K562 (cell line): ENCODE measurements around the gene SFRP5. TPM values are rescaled to one million over a fixed set of nuclear protein-coding genes. Genes with fewer than 3 reads are reported as not detected.
A peak's percentile ranks its signal among the peaks of the same experiment; 100 is the strongest.

Experiments used
- GATAD2B ChIP-seq: fragments of 450-650 bp; IDR thresholded peaks from 2 replicates; pipeline ENCODE4 v1.6.1; 2017; ENCODE audit warnings: mild to moderate bottlenecking, borderline replicate concordance
- HDAC1 ChIP-seq, 2 experiments: fragments of 450-650 bp; IDR thresholded peaks; 2 replicates each; pipeline ENCODE4 v1.6.1; 2016 to 2017; ENCODE audit warnings: inconsistent platforms in 1 of 2, mild to moderate bottlenecking in 1 of 2, moderate library complexity in 1 of 2
- RB1 ChIP-seq: fragments of 450-650 bp; IDR thresholded peaks from 2 replicates; pipeline ENCODE4 v1.6.1; 2017; ENCODE audit warnings: low read depth, mild to moderate bottlenecking
- SMARCA4 ChIP-seq: fragments of 450-650 bp; IDR thresholded peaks from 2 replicates; pipeline ENCODE4 v1.6.1; 2016
- TBL1XR1 ChIP-seq, 2 experiments: IDR thresholded peaks; 2 replicates each; pipeline ENCODE4 v1.6.1; 2012; ENCODE audit warnings: improper control_type of control experiment in 2 of 2, low read length in 2 of 2, mild to moderate bottlenecking in 1 of 2
- TCF3 ChIP-seq: sonication (generic); formaldehyde crosslinking; IDR thresholded peaks from 2 replicates; pipeline ENCODE4 v1.4.0; 2020; ENCODE audit warnings: mild to moderate bottlenecking, missing genetic modification reagents
- ZNF444 ChIP-seq: fragments of 250-450 bp; sonication (Bioruptor Pico); IDR thresholded peaks from 2 replicates; pipeline ENCODE4 v1.4.0; 2020; ENCODE audit warnings: mild to moderate bottlenecking, moderate library complexity
- ZNF76 ChIP-seq: fragments of 250-450 bp; sonication (Bioruptor Pico); IDR thresholded peaks from 2 replicates; pipeline ENCODE4 v1.4.0; 2020; ENCODE audit warnings: mild to moderate bottlenecking, moderate library complexity, borderline replicate concordance
- polyA plus RNA-seq, 8 experiments: library from polyadenylated mRNA; depleted of rRNA in 4 of 8; stranded (reverse) in 5 of 8; unstranded in 3 of 8; fragments of >200 nt; fragmentation: Nextera tagmentation in 2 of 8; fragmentation: Illumina TruSeq in 1 of 8; extraction: Ambion mirVana in 2 of 8; extraction: Trizol in 1 of 8; gene quantifications; 2 replicates each; pipeline versions ENCODE4 v1.2.1 to v1.2.3, GENCODE V29; 2011 to 2014; ENCODE audit warnings: inconsistent platforms in 1 of 8, missing spikeins in 1 of 8
- total RNA-seq, 7 experiments: library from RNA; depleted of rRNA in 6 of 7; stranded (reverse); fragments of >200 nt in 6 of 7; fragmentation: Illumina TruSeq in 2 of 7; extraction: Trizol in 2 of 7; gene quantifications; 2 replicates each; pipeline versions ENCODE4 v1.2.1 to v1.2.3, GENCODE V29; 2011 to 2021; ENCODE audit warnings: low replicate concordance in 1 of 7
- TF ChIP-seq, protein P1 (sequence below), 2 experiments: fragments of 450-650 bp; conservative IDR thresholded peaks; 2 replicates each; pipeline ENCODE4 v1.6.1; 2017; ENCODE audit warnings: mild to moderate bottlenecking in 2 of 2, moderate library complexity in 2 of 2
- TF ChIP-seq, protein P2 (sequence below), 2 experiments: fragments of 450-650 bp; IDR thresholded peaks; 2 replicates each; pipeline ENCODE4 v1.6.1; 2016; ENCODE audit warnings: mild to moderate bottlenecking in 2 of 2, borderline replicate concordance in 1 of 2, low read depth in 1 of 2, moderate library complexity in 1 of 2

SFRP5 gene
- total and polyA plus RNA-seq, 9 of the 15 experiments (the other 6 are each of a cell fraction or from before 2014, with no cell fraction given), result 0.07 to 0.29 (median 0.13) TPM; not detected in 3

- TF ChIP-seq, protein P1, sequence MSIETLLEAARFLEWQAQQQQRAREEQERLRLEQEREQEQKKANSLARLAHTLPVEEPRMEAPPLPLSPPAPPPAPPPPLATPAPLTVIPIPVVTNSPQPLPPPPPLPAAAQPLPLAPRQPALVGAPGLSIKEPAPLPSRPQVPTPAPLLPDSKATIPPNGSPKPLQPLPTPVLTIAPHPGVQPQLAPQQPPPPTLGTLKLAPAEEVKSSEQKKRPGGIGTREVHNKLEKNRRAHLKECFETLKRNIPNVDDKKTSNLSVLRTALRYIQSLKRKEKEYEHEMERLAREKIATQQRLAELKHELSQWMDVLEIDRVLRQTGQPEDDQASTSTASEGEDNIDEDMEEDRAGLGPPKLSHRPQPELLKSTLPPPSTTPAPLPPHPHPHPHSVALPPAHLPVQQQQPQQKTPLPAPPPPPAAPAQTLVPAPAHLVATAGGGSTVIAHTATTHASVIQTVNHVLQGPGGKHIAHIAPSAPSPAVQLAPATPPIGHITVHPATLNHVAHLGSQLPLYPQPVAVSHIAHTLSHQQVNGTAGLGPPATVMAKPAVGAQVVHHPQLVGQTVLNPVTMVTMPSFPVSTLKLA (conservative IDR thresholded peaks at IDR 0.05), result peak; percentile 24 to 58; a peak in 2 of 4 replicates
- TF ChIP-seq TBL1XR1 (IDR thresholded peaks at IDR 0.05; ENCODE audit: low read length in 2 of 2), result peak; percentile 67 to 93
- TF ChIP-seq, protein P2, sequence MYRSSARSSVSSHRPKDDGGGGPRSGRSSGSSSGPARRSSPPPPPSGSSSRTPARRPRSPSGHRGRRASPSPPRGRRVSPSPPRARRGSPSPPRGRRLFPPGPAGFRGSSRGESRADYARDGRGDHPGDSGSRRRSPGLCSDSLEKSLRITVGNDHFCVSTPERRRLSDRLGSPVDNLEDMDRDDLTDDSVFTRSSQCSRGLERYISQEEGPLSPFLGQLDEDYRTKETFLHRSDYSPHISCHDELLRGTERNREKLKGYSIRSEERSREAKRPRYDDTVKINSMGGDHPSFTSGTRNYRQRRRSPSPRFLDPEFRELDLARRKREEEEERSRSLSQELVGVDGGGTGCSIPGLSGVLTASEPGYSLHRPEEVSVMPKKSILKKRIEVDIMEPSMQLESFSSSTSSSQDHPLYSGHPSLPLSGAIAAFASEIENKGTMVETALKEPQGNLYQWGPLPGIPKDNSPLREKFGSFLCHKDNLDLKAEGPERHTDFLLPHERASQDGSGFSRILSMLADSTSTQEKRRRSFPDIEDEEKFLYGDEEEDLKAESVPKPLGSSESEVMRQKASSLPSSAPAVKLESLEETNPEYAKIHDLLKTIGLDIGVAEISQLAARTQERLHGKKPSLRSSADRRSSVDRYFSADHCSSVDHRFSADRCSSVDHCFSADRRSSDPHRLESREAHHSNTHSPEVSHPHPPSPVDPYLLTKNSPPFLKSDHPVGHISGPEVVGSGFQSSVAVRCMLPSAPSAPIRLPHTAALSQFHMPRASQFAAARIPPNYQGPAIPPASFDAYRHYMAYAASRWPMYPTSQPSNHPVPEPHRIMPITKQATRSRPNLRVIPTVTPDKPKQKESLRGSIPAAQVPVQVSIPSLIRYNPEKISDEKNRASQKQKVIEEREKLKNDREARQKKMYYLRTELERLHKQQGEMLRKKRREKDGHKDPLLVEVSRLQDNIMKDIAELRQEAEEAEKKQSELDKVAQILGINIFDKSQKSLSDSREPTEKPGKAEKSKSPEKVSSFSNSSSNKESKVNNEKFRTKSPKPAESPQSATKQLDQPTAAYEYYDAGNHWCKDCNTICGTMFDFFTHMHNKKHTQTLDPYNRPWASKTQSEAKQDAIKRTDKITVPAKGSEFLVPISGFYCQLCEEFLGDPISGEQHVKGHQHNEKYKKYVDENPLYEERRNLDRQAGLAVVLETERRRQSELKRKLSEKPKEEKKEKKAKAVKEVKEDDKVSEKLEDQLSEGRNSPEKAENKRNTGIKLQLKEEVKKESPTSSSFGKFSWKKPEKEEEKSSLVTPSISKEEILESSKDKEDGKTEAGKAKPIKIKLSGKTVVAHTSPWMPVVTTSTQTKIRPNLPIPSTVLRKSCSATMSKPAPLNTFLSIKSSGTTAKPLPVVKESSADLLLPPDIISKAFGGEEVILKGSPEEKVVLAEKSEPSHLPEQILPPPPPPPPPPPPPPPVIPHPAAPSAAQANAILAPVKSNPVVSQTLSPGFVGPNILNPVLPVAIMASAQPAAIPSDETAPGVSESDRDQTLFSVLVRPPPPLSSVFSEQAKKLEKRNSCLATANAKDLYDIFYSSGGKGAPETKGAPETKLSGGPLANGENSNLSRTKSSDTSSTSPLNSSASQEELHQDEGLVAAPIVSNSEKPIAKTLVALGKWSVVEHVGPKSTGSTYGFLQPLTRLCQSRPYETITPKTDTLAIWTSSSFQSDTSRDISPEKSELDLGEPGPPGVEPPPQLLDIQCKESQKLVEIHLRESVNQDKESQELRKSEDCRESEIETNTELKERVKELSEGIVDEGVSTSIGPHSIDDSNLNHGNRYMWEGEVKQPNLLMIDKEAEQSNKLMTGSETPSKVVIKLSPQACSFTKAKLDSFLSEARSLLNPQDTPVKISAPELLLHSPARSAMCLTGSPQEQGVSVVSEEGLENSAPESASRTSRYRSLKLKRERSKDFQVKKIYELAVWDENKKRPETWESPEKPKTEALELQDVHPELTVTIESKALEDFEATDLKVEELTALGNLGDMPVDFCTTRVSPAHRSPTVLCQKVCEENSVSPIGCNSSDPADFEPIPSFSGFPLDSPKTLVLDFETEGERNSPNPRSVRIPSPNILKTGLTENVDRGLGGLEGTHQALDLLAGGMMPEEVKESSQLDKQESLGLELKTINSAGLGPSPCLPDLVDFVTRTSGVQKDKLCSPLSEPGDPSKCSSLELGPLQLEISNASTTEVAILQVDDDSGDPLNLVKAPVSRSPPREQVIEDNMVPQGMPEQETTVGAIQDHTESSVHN (IDR thresholded peaks at IDR 0.05; ENCODE audit: borderline replicate concordance in 1 of 2, low read depth in 1 of 2), result no peak
- TF ChIP-seq RB1, result no peak
- peak; percentile 90 for TF ChIP-seq GATAD2B
- TF ChIP-seq TCF3 (CRISPR knock-in tag), result peak; percentile 94
- peak; percentile 91 for TF ChIP-seq SMARCA4
- no peak for TF ChIP-seq ZNF76 (CRISPR knock-in tag)
- TF ChIP-seq ZNF444 (CRISPR knock-in tag), result no peak
- peak in 1 of 2 experiments; percentile 73; a peak in 2 of 4 replicates for TF ChIP-seq HDAC1 (IDR thresholded peaks at IDR 0.05)
Measured at GRCh38 chr10:97788552-97789442, 17.0 kb upstream of the SFRP5 start (continued).
